ENCODE measurements around the gene NHSL1.
"Not testable (repeated sequence)": the region's sequence is repeated elsewhere in the genome, so short reads cannot be mapped to it uniquely, and the experiment has no call there.

The NHSL1 gene

DNA sequence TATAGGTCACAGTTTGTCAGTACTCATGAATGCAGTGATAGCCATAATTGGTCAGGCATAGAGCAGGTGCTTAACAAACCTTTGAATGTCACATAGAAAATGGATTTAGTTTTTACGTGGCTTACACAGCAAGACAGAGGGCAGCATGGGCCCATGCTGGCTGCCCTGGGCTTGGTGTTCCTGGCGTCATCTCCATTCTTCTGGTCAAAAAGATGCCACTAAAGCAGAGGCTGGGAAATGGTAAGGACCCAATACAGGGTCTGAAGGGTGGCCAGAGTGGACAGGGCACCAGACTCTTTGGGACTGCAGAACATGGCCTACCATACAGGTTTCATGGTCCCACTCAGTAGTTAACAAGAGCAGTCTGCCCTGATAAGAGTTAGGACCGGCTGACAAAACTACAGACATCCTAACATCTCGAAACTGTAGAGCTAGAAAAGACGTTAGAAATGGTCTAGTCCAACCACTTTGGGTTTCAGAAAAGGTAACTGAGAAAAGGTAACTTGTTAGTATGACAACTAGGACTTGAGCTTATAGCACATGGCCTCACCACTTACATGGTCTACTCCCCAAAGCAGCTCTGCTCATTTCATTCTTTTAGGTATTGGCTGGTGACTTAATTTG, 72.7 kb downstream of the NHSL1 start:
- TF ChIP-seq, protein P1, sequence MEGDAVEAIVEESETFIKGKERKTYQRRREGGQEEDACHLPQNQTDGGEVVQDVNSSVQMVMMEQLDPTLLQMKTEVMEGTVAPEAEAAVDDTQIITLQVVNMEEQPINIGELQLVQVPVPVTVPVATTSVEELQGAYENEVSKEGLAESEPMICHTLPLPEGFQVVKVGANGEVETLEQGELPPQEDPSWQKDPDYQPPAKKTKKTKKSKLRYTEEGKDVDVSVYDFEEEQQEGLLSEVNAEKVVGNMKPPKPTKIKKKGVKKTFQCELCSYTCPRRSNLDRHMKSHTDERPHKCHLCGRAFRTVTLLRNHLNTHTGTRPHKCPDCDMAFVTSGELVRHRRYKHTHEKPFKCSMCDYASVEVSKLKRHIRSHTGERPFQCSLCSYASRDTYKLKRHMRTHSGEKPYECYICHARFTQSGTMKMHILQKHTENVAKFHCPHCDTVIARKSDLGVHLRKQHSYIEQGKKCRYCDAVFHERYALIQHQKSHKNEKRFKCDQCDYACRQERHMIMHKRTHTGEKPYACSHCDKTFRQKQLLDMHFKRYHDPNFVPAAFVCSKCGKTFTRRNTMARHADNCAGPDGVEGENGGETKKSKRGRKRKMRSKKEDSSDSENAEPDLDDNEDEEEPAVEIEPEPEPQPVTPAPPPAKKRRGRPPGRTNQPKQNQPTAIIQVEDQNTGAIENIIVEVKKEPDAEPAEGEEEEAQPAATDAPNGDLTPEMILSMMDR (IDR thresholded peaks at IDR 0.05; ENCODE audit: control extremely low read depth, extremely low read depth, low read depth, missing control alignments), result no peak
- DNase-seq (ENCODE audit: extremely low spot score), result no peak
- CTCF ChIA-PET, result interaction anchor here (0.7 to 7.6 kb wide), 12 partner anchors 9 to 311 kb away, joined by 3 to 93 read pairs (median 4); partner anchors contain the start of gene HEBP2
- POLR2A ChIA-PET, result no interaction called here

DNA sequence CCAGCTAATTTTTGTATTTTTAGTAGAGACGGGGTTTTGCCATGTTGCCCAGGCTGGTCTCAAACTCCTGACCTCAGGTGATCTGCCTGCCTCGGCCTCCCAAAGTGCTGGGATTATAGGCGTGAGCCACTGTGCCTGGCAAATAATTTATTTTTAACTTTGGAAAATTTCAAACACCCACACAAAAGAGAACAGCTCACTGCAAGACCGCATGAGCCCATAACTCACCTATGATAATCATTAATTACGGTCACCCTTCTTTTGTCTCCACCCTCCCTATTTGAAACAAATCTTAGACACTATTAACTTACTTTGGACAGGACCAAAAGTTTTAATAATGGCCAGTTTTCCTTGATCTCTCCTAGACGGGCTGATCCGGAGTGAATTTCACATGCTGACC, 74.0 kb downstream of the NHSL1 start:
- DNase-seq (ENCODE audit: extremely low spot score); POLR2A ChIA-PET: not testable (repeated sequence)
- CTCF ChIA-PET, result interaction anchor here (1.0 to 7.6 kb wide), 6 partner anchors 21 to 164 kb away, joined by 3 to 93 read pairs (median 4); partner anchors contain the start of gene HEBP2

DNA sequence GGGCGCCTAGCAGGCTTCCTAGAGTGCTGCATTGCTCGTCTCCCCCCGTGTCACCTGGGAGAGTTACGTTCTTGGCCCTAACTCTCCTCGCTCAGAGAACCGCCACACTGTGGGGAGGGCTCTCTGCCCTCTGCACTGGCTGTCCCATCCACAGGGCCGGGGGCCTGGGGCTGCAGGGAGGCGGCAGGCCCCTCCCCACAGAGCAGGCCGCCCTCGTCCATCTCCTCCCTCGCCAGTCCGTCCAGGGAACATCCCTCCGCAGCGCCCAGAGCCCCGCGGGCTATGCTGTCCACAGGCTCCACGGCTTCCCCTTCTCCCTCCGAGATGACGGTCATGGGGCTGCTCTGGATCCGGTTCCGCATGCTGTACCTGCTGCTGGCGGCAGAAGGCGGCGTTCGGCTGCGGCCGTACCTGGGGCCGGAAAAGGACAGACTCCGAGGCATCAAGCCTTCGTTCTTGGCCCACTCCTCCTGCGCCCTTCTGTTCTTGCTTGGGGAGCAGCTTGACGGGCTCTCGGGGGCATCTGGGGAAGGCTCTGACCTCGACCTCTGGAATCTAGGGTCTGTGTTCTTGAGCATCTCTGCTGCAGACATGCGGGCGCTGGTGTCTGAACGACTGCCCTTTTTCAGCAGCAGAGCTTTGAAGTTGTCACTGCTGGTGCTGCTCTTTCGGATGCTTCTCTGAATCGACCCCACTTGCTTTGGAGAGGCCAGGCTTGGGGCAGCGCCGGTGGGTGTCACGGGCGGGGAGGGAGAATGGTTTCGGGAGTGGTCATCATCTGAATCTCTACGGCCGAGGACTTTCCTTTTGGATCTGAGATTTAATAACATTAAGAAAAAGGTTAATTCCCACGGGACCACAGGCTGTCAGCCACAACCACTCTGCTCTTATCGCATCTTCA, 75.0 kb downstream of the NHSL1 start:
- TF ChIP-seq, protein P1 (IDR thresholded peaks at IDR 0.05; ENCODE audit: control extremely low read depth, extremely low read depth, low read depth, missing control alignments), result no peak
- no peak for DNase-seq (ENCODE audit: extremely low spot score)
- POLR2A ChIA-PET, result no interaction called here
- CTCF ChIA-PET, result interaction anchor here (1.2 to 7.6 kb wide), 3 partner anchors 12 to 97 kb away, joined by 3 to 93 read pairs (median 4); no protein-coding TSS in a partner anchor

DNA sequence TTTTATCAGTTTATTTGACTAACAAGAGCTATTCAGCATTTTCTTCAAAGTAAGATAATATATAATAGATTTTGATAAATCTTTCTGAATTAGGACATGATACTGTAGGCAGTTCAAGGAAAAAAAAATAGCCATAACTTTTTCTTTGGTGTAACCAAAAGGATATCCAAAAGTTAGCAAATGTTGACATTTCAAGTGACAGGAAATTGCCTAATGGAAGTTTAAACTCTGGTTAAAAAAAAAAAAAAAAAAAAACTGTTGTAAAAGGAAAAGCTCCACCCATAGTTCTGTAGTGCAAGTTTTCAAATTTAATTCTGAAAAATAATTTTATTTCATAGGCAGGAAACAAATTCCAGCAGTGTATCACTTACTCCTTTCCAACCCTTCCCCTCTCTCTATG, 76.4 kb downstream of the NHSL1 start:
- TF ChIP-seq, protein P1 (IDR thresholded peaks at IDR 0.05; ENCODE audit: control extremely low read depth, extremely low read depth, low read depth, missing control alignments), result no peak
- ChIA-PET POLR2A (interaction anchor here (0.7 kb wide), 1 partner anchor 165 kb away, joined by 9 read pairs; no protein-coding TSS in a partner anchor), CTCF (interaction anchor here (1.1 to 1.3 kb wide), 3 partner anchors 13 to 86 kb away, joined by 3 to 5 read pairs (median 3); partner anchors contain the start of gene HEBP2)
- no peak for DNase-seq (ENCODE audit: extremely low spot score)

DNA sequence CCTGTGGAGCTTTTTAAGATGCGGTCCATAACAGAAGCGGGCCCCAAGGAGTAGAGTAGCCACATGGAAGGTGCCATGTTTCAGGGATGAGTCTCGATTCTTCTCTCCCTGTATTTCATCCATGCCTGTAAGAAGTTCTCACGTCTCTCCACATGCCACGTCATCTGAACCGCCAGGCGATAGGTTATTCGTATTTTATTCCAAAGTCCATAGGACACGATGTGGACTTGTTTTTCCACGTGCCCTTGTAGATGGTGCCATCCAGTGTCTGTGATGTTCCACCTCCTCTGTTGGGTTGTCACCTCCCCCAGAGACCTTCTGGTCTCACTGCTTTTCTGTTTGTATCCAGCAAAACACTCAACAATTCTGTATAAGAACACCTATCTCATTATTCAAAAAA, 77.7 kb downstream of the NHSL1 start:
- no peak for DNase-seq (ENCODE audit: extremely low spot score)
- ChIA-PET CTCF (no interaction called here), POLR2A (no interaction called here)
- TF ChIP-seq, protein P1 (IDR thresholded peaks at IDR 0.05; ENCODE audit: control extremely low read depth, extremely low read depth, low read depth, missing control alignments), result no peak

DNA sequence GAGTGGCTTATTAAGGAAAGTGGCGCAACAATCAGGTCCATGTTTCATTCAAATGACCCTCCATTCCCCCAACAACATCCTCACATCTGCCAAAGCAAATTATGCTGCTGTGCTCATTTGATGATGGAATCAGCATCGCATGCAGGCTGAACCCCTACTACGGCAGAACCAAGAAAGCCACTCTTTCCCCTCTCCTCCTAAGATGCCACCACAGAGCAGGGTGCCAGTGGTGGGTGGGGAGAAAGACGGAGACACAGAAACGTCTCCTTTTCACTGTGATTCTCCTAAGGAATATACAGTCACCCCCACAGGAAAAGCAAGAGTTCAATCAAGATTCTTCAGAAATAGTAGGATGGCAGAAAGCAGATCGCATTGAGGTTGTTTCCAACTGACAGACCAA, 78.2 kb downstream of the NHSL1 start:
- TF ChIP-seq, protein P1 (IDR thresholded peaks at IDR 0.05; ENCODE audit: control extremely low read depth, extremely low read depth, low read depth, missing control alignments), result no peak
- no peak for DNase-seq (ENCODE audit: extremely low spot score)
- ChIA-PET POLR2A (no interaction called here), CTCF (interaction anchor here (2.3 kb wide), 1 partner anchor 88 kb away, joined by 6 read pairs; no protein-coding TSS in a partner anchor)
